Mesenchymal stem cell (in vitro differentiated cells and primary cell): ENCODE data around the gene GPX3.

Experiments
- DNase-seq: peaks from one replicate; pipeline ENCODE4 v3.0.0-alpha.2; 2013
- H2AFZ ChIP-seq: one replicate; pipeline ENCODE4 v1.6.1; 2013; ENCODE audit warnings: low read depth, mild to moderate bottlenecking, control low read depth, inconsistent platforms, low read length, moderate library complexity
- H2AK5ac ChIP-seq: 2 replicates; pipeline ENCODE4 v1.6.1; 2013; ENCODE audit warnings: low read length, moderate library complexity, mild to moderate bottlenecking, inconsistent platforms; ENCODE audit not compliant: severe bottlenecking
- H2BK120ac ChIP-seq: one replicate; pipeline ENCODE4 v1.6.1; 2013; ENCODE audit warnings: low read depth, mild to moderate bottlenecking, inconsistent platforms, low read length, moderate library complexity
- H2BK12ac ChIP-seq, 2 experiments: one replicate each; pipeline ENCODE4 v1.6.1; 2013; ENCODE audit warnings: inconsistent platforms in 2 of 2, low read length in 2 of 2, mild to moderate bottlenecking in 2 of 2, moderate library complexity in 2 of 2, control low read depth in 1 of 2
- H2BK15ac ChIP-seq: one replicate; pipeline ENCODE4 v1.6.1; 2013; ENCODE audit warnings: mild to moderate bottlenecking, low read depth, inconsistent platforms; ENCODE audit not compliant: poor library complexity, severe bottlenecking
- H2BK5ac ChIP-seq: 2 replicates; pipeline ENCODE4 v1.6.1; 2013; ENCODE audit warnings: low read depth, mild to moderate bottlenecking, low read length, control low read depth, inconsistent platforms; ENCODE audit not compliant: poor library complexity, severe bottlenecking
- H3K14ac ChIP-seq, 2 experiments: one replicate each; pipeline ENCODE4 v1.6.1; 2013; ENCODE audit warnings: inconsistent platforms in 2 of 2, low read length in 2 of 2, control low read depth in 1 of 2, mild to moderate bottlenecking in 1 of 2, moderate library complexity in 1 of 2
- H3K18ac ChIP-seq, 2 experiments: one replicate each; pipeline ENCODE4 v1.6.1; 2013; ENCODE audit warnings: inconsistent platforms in 2 of 2, low read length in 2 of 2, control low read depth in 1 of 2, low read depth in 1 of 2, mild to moderate bottlenecking in 1 of 2
- H3K23ac ChIP-seq, 2 experiments: one replicate each; pipeline ENCODE4 v1.6.1; 2013; ENCODE audit warnings: inconsistent platforms in 2 of 2, low read length in 2 of 2, mild to moderate bottlenecking in 2 of 2, moderate library complexity in 2 of 2, control low read depth in 1 of 2
- H3K27ac ChIP-seq: 2 replicates; pipeline ENCODE4 v1.5.1; 2013; ENCODE audit warnings: mild to moderate bottlenecking, moderate library complexity, low read length, control low read depth, inconsistent platforms; ENCODE audit not compliant: poor library complexity, severe bottlenecking
- H3K27me3 ChIP-seq, 2 experiments: 2 replicates each; pipeline versions ENCODE4 v1.6.1 to v1.7.0; 2013; ENCODE audit warnings: low read length in 2 of 2, mild to moderate bottlenecking in 2 of 2, moderate library complexity in 2 of 2, control low read depth in 1 of 2, inconsistent platforms in 1 of 2; ENCODE audit not compliant: control insufficient read depth in 1 of 2, insufficient read depth in 1 of 2
- H3K36me3 ChIP-seq, 2 experiments: 2 replicates each; pipeline versions ENCODE4 v1.6.1 to v1.7.0; 2013; ENCODE audit warnings: low read length in 2 of 2, control low read depth in 1 of 2, inconsistent platforms in 1 of 2, low read depth in 1 of 2, mild to moderate bottlenecking in 1 of 2; ENCODE audit not compliant: insufficient read depth in 2 of 2, control insufficient read depth in 1 of 2
- H3K4ac ChIP-seq, 2 experiments: one replicate each; pipeline ENCODE4 v1.6.1; 2013; ENCODE audit warnings: inconsistent platforms in 2 of 2, low read length in 2 of 2, mild to moderate bottlenecking in 2 of 2, moderate library complexity in 2 of 2, control low read depth in 1 of 2, low read depth in 1 of 2
- H3K4me1 ChIP-seq: 2 replicates; pipeline ENCODE4 v1.6.1; 2013; ENCODE audit warnings: low read depth, low read length, control low read depth; ENCODE audit not compliant: control insufficient read depth, insufficient read depth
- H3K4me2 ChIP-seq: 2 replicates; pipeline ENCODE4 v1.6.1; 2013; ENCODE audit warnings: low read length, mild to moderate bottlenecking, inconsistent platforms; ENCODE audit not compliant: poor library complexity, severe bottlenecking
- H3K4me3 ChIP-seq, 2 experiments: 2 replicates each; pipeline versions ENCODE4 v1.5.1 to v1.7.0; 2013; ENCODE audit warnings: low read length in 2 of 2, mild to moderate bottlenecking in 2 of 2, control low read depth in 1 of 2, low read depth in 1 of 2; ENCODE audit not compliant: insufficient read depth in 1 of 2
- H3K79me1 ChIP-seq: replicated peaks from 2 replicates; pipeline ENCODE4 v1.6.1; 2013; ENCODE audit warnings: mild to moderate bottlenecking, control low read depth, low read length, inconsistent platforms; ENCODE audit not compliant: poor library complexity, severe bottlenecking
- H3K9ac ChIP-seq: 2 replicates; pipeline ENCODE4 v1.7.0; 2013; ENCODE audit warnings: mild to moderate bottlenecking, low read length, moderate library complexity
- H3K9me3 ChIP-seq: 2 replicates; pipeline ENCODE4 v1.7.0; 2013; ENCODE audit warnings: mild to moderate bottlenecking, low read length; ENCODE audit not compliant: control insufficient read depth
- H4K8ac ChIP-seq: one replicate; pipeline ENCODE4 v1.6.1; 2013; ENCODE audit warnings: inconsistent platforms, mild to moderate bottlenecking, low read length, moderate library complexity
- H4K91ac ChIP-seq: one replicate; pipeline ENCODE4 v1.6.1; 2013; ENCODE audit warnings: mild to moderate bottlenecking, low read length, inconsistent platforms
- WGBS: methylation state at CpG from one replicate; pipeline ENCODE4 v1.1.7; 2013; ENCODE audit warnings: mixed read lengths; 5-methylcytosine and 5-hydroxymethylcytosine counted together

The GPX3 gene

GRCh38 chr5:151007430-151008209 lies 12.8 kb upstream of the GPX3 start:
- Histone ChIP-seq H3K18ac (no peak overlapping the region), H3K9me3 (no peaks in the 10 kb centered on the region), H2BK5ac (no peak overlapping the region), H3K9ac (no peak overlapping the region), H4K91ac (no peak overlapping the region), H3K4me2 (no peak overlapping the region), H2BK15ac (no peak overlapping the region), H3K36me3 (no peaks in the 10 kb centered on the region), H2AFZ (no peak overlapping the region), H3K14ac (no peak overlapping the region), H2AK5ac (no peak overlapping the region), H3K4me3 (no peak overlapping the region), H3K79me1 (no peaks in the 10 kb centered on the region), H3K23ac (no peak overlapping the region), H3K27me3 (no peaks in the 10 kb centered on the region), H4K8ac (no peak overlapping the region), H3K4me1 (peaks cover 10% of the 10 kb centered on the region), H2BK12ac (no peak overlapping the region), H3K27ac (no peak overlapping the region), H2BK120ac (no peak overlapping the region), H3K4ac (no peak overlapping the region)
- WGBS: 92% methylated on average over 7 of the region's 7 CpGs
- DNase-seq: no peak

- Histone ChIP-seq H3K27ac (no peak overlapping the region), H3K9ac (no peak overlapping the region), H3K4ac (no peak overlapping the region), H2AFZ (no peak overlapping the region), H2BK12ac (peak overlapping the region in 1 of 2 experiments; percentile 4), H3K27me3 (no peaks in the 10 kb centered on the region), H3K79me1 (no peaks in the 10 kb centered on the region), H3K14ac (no peak overlapping the region), H3K23ac (no peak overlapping the region), H2BK5ac (no peak overlapping the region), H3K18ac (no peak overlapping the region), H3K9me3 (no peaks in the 10 kb centered on the region), H2BK15ac (no peak overlapping the region), H3K36me3 (no peaks in the 10 kb centered on the region), H3K4me2 (no peak overlapping the region), H4K8ac (no peak overlapping the region), H2AK5ac (no peak overlapping the region), H3K4me1 (peaks cover 10% of the 10 kb centered on the region), H3K4me3 (no peak overlapping the region), H2BK120ac (no peak overlapping the region), H4K91ac (no peak overlapping the region)
- no peak for DNase-seq
- 37% methylated on average over 2 of the region's 2 CpGs for WGBS
These were observed 12.2 kb upstream of the GPX3 start for GRCh38 chr5:151008210-151008491.

- H2BK15ac ChIP-seq: no peak overlapping the region
- no peak overlapping the region for H3K4me2 ChIP-seq
- no peak for DNase-seq
- H2AK5ac ChIP-seq: no peak overlapping the region
- H3K9ac ChIP-seq: no peak overlapping the region
- no peak overlapping the region for H3K18ac ChIP-seq
- no peak overlapping the region for H4K8ac ChIP-seq
- WGBS: 96% methylated on average over 4 of the region's 4 CpGs
- no peaks in the 10 kb centered on the region for H3K36me3 ChIP-seq
- no peak overlapping the region for H3K23ac ChIP-seq
- H3K27ac ChIP-seq: no peak overlapping the region
- H4K91ac ChIP-seq: no peak overlapping the region
- no peaks in the 10 kb centered on the region for H3K27me3 ChIP-seq
- no peak overlapping the region for H2BK120ac ChIP-seq
- no peak overlapping the region for H2BK5ac ChIP-seq
- H3K79me1 ChIP-seq: no peaks in the 10 kb centered on the region
- H2BK12ac ChIP-seq: no peak overlapping the region
- peaks cover 10% of the 10 kb centered on the region for H3K4me1 ChIP-seq
- no peak overlapping the region for H2AFZ ChIP-seq
- no peak overlapping the region for H3K14ac ChIP-seq
- no peaks in the 10 kb centered on the region for H3K9me3 ChIP-seq
- H3K4me3 ChIP-seq: no peak overlapping the region
- H3K4ac ChIP-seq: no peak overlapping the region
These were observed 11.5 kb upstream of the GPX3 start for GRCh38 chr5:151008906-151009305.

- Histone ChIP-seq H2AFZ (no peak overlapping the region), H2BK5ac (no peak overlapping the region), H4K8ac (no peak overlapping the region), H3K14ac (no peak overlapping the region), H3K27ac (no peak overlapping the region), H3K79me1 (no peaks in the 10 kb centered on the region), H3K36me3 (no peaks in the 10 kb centered on the region), H3K18ac (no peak overlapping the region), H2BK12ac (no peak overlapping the region), H3K4me2 (no peak overlapping the region), H2BK120ac (no peak overlapping the region), H2AK5ac (peak overlapping the region; percentile 3), H3K9ac (no peak overlapping the region), H3K27me3 (no peaks in the 10 kb centered on the region), H3K23ac (no peak overlapping the region), H3K9me3 (no peaks in the 10 kb centered on the region), H3K4me3 (no peak overlapping the region), H3K4ac (no peak overlapping the region), H3K4me1 (peaks cover 2% of the 10 kb centered on the region), H2BK15ac (no peak overlapping the region), H4K91ac (no peak overlapping the region)
- 84% methylated on average over 6 of the region's 6 CpGs for whole genome bisulfite sequencing
- no peak for DNase-seq
These were observed 7.5 kb upstream of the GPX3 start for GRCh38 chr5:151012862-151013261.
